Measurements from ENCODE around the gene TAT.
"Not testable (repeated sequence)": the region's sequence is repeated elsewhere in the genome, so short reads cannot be mapped to it uniquely, and the experiment has no call there.

Gene TAT

GRCh38 chr16:71584543-71585317, 7.8 kb upstream of the TAT start:
- DNase-seq (ENCODE audit: low read depth), result no peak

- not testable (repeated sequence) for DNase-seq (ENCODE audit: low read depth)
Measured at GRCh38 chr16:71582553-71582848, 5.6 kb upstream of the TAT start.

GRCh38 chr16:71574702-71575101, 2.2 kb downstream of the TAT start:
- no peak for DNase-seq (ENCODE audit: low read depth)

GRCh38 chr16:71573387-71574094, 3.4 kb downstream of the TAT start:
- no peak for DNase-seq (ENCODE audit: low read depth)

- DNase-seq (ENCODE audit: low read depth), result no peak
Measured at GRCh38 chr16:71572497-71573116, 4.3 kb downstream of the TAT start.

- DNase-seq (ENCODE audit: low read depth), result no peak
Measured at GRCh38 chr16:71570144-71570543, 6.7 kb downstream of the TAT start.

GRCh38 chr16:71569621-71570020, 7.3 kb downstream of the TAT start:
- no peak for DNase-seq (ENCODE audit: low read depth)

- no peak for DNase-seq (ENCODE audit: low read depth)
Measured at GRCh38 chr16:71568551-71568950, 8.3 kb downstream of the TAT start.

GRCh38 chr16:71567931-71568330, 9.0 kb downstream of the TAT start:
- DNase-seq (ENCODE audit: low read depth), result no peak

GRCh38 chr16:71565812-71566700, 10.8 kb downstream of the TAT start:
- DNase-seq (ENCODE audit: low read depth), result no peak

GRCh38 chr16:71564335-71564967, 12.4 kb downstream of the TAT start:
- no peak for DNase-seq (ENCODE audit: low read depth)

GRCh38 chr16:71562552-71562951, 14.3 kb downstream of the TAT start:
- no peak for DNase-seq (ENCODE audit: low read depth)

- DNase-seq (ENCODE audit: low read depth), result not testable (repeated sequence)
Measured at GRCh38 chr16:71561886-71562285, 15.0 kb downstream of the TAT start.

- DNase-seq (ENCODE audit: low read depth), result no peak
Measured at GRCh38 chr16:71559855-71560254, 17.0 kb downstream of the TAT start.

- DNase-seq (ENCODE audit: low read depth), result no peak
Measured at GRCh38 chr16:71557954-71558582, 18.8 kb downstream of the TAT start.

GRCh38 chr16:71557299-71557698, 19.6 kb downstream of the TAT start:
- no peak for DNase-seq (ENCODE audit: low read depth)

GRCh38 chr16:71555230-71555891, 21.5 kb downstream of the TAT start:
- DNase-seq (ENCODE audit: low read depth), result no peak

GRCh38 chr16:71552698-71553503, 24.0 kb downstream of the TAT start:
- DNase-seq (ENCODE audit: low read depth), result no peak

- DNase-seq (ENCODE audit: low read depth), result no peak
Measured at GRCh38 chr16:71547168-71547567, 29.7 kb downstream of the TAT start.

GRCh38 chr16:71542377-71542776, 34.5 kb downstream of the TAT start:
- no peak for DNase-seq (ENCODE audit: low read depth)
